Sigmoid colon (tissue), 7 donors: ENCODE data around the gene MAD2L2. TPM values are rescaled to one million over a fixed set of nuclear protein-coding genes. Genes with fewer than 3 reads are reported as not detected.

Source experiments
- DNase-seq: peaks from one replicate; pipeline ENCODE4 v3.0.0-alpha.2; 2019
- H3K27ac ChIP-seq, 4 donors: fragments of 200-600 bp; sonication (generic); one replicate each; pipeline ENCODE4 v1.5.1; 2016 to 2019; ENCODE audit warnings: mild to moderate bottlenecking in 1 of 4
- H3K27me3 ChIP-seq, 3 donors: fragments of 200-600 bp; sonication (generic); one replicate each; pipeline ENCODE4 v1.5.1; 2019; ENCODE audit warnings: mild to moderate bottlenecking in 1 of 3
- H3K36me3 ChIP-seq, 4 donors: fragments of 200-600 bp; sonication (generic); one replicate each; pipeline ENCODE4 v1.5.1; 2016 to 2019
- H3K4me1 ChIP-seq, 4 donors: fragments of 200-600 bp; sonication (generic); one replicate each; pipeline ENCODE4 v1.5.1; 2017 to 2019
- H3K4me3 ChIP-seq, 4 donors: fragments of 200-600 bp; sonication (generic); one replicate each; pipeline ENCODE4 v1.5.1; 2017 to 2019; ENCODE audit warnings: mild to moderate bottlenecking in 2 of 4, moderate library complexity in 1 of 4
- H3K9me3 ChIP-seq, 4 donors: fragments of 200-600 bp in 3 of 4; sonication (generic) in 3 of 4; one replicate each; pipeline versions ENCODE4 v1.5.1 to v1.6.1; 2013 to 2019
- EP300 ChIP-seq, 4 donors: sonication (generic); formaldehyde crosslinking; IDR thresholded peaks; one replicate each; pipeline ENCODE4 v1.6.1; 2017; ENCODE audit warnings: antibody characterized with exemption in 4 of 4
- POLR2A ChIP-seq, 2 donors: fragments of 450-650 bp; IDR thresholded peaks; one replicate each; pipeline ENCODE4 v1.6.1; 2016; ENCODE audit warnings: antibody characterized with exemption in 2 of 2, mild to moderate bottlenecking in 2 of 2, moderate library complexity in 2 of 2
- POLR2AphosphoS5 ChIP-seq, 4 donors: sonication (generic); formaldehyde crosslinking; IDR thresholded peaks; one replicate each; pipeline ENCODE4 v1.6.1; 2017; ENCODE audit warnings: antibody characterized with exemption in 4 of 4
- WGBS, 2 donors: extraction: QIAGEN DNeasy Blood & Tissue Kit; methylation state at CpG; one replicate each; pipeline ENCODE4 v1.1.7; 2013; 5-methylcytosine and 5-hydroxymethylcytosine counted together
- intact Hi-C: fragments of 100-400 bp; cut with DNase I; formaldehyde crosslinking; loops from one replicate; pipeline ENCODE4 v1.15.1; 2023
- polyA plus RNA-seq, 3 donors: library from polyadenylated mRNA; stranded (reverse); fragments of 200-250 nt; gene quantifications; one replicate each; pipeline ENCODE4 v1.2.3, GENCODE V29; 2013
- total RNA-seq, 4 donors: library from RNA; depleted of rRNA; stranded (reverse); fragments of >200 nt; gene quantifications; one replicate each; pipeline ENCODE4 v1.1.0, GENCODE V29; 2016
- TF ChIP-seq, protein P1 (sequence below), 4 experiments: fragments of 450-650 bp in 3 of 4; fragments of 200-600 bp in 1 of 4; IDR thresholded peaks; one replicate each; pipeline ENCODE4 v1.5.1; 2016 to 2019; ENCODE audit warnings: antibody characterized with exemption in 4 of 4, mild to moderate bottlenecking in 3 of 4, moderate library complexity in 2 of 4
- donor health status: healthy with polysubstance abuse.
- donor health status: Bipolar disorder and iron deficiency.
- donor health status: healthy.

Gene MAD2L2
- total and polyA plus RNA-seq, 7 donors, result 8.8 to 57.9 (median 28.2) TPM

DNA sequence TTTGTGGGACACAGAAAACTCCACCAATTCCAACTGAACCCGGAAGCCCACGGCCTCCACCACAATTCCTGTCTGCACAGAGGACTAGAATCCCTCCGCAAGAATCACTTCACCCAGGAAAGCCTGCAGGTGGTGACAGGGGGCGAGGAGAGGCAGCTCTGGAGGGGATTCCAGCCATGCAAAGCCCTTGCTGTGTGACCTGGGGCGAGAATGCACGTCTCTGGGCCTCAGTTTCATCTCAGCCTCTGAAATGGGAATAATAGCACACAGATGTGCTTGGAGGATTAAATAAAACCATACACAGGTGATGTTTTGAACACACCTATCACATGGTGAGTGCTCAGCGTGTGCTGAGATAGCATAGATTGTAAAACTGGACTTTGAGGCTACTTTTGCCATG, 40.8 kb downstream of the MAD2L2 start:
- no peak for TF ChIP-seq POLR2AphosphoS5 (IDR thresholded peaks at IDR 0.05)
- no peak for TF ChIP-seq POLR2A (IDR thresholded peaks at IDR 0.05)
- TF ChIP-seq EP300 (IDR thresholded peaks at IDR 0.05), result no peak
- TF ChIP-seq, protein P1, sequence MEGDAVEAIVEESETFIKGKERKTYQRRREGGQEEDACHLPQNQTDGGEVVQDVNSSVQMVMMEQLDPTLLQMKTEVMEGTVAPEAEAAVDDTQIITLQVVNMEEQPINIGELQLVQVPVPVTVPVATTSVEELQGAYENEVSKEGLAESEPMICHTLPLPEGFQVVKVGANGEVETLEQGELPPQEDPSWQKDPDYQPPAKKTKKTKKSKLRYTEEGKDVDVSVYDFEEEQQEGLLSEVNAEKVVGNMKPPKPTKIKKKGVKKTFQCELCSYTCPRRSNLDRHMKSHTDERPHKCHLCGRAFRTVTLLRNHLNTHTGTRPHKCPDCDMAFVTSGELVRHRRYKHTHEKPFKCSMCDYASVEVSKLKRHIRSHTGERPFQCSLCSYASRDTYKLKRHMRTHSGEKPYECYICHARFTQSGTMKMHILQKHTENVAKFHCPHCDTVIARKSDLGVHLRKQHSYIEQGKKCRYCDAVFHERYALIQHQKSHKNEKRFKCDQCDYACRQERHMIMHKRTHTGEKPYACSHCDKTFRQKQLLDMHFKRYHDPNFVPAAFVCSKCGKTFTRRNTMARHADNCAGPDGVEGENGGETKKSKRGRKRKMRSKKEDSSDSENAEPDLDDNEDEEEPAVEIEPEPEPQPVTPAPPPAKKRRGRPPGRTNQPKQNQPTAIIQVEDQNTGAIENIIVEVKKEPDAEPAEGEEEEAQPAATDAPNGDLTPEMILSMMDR (IDR thresholded peaks at IDR 0.05), result no peak

DNA sequence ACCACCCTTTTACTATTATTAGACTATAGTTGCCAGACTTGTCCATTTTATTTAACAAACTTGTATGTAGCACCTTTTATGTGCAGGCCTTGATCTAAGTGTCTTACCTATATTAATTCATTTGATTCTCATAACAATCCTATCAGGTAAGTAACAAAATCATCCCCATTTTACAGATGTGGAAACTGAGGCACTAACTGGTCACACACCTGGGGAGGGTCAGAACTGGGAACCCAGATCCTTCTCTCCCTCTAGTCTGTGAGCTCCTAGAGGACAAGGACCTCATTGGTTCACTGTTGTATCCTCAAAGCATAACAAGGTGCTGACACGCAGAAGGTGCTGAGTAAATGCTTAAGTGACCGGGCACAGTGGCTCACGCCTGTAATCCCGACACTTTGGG, 41.6 kb downstream of the MAD2L2 start:
- H3K27me3 ChIP-seq, result peaks cover 0 to 22% (median 0%) of the 10 kb centered on the region in 3 donors
- intact Hi-C loops, result no loop called here
- 87 to 88% methylated on average over 4 of the region's 4 CpGs for WGBS, 2 donors
- TF ChIP-seq EP300 (IDR thresholded peaks at IDR 0.05) (no peak), POLR2AphosphoS5 (IDR thresholded peaks at IDR 0.05) (no peak), POLR2A (IDR thresholded peaks at IDR 0.05) (no peak)
- TF ChIP-seq, protein P1 (IDR thresholded peaks at IDR 0.05), result no peak
- H3K9me3 ChIP-seq, result no peaks in the 10 kb centered on the region
- H3K27ac ChIP-seq, result no peak overlapping the region
- no peaks in the 10 kb centered on the region for H3K4me1 ChIP-seq
- no peak for DNase-seq
- no peaks in the 10 kb centered on the region for H3K36me3 ChIP-seq
- H3K4me3 ChIP-seq, result no peak overlapping the region

More for the DNA sequence above, 40.8 kb downstream of the MAD2L2 start:
- Histone ChIP-seq H3K4me3 (no peak overlapping the region), H3K4me1 (no peaks in the 10 kb centered on the region), H3K9me3 (no peaks in the 10 kb centered on the region), H3K27ac (no peak overlapping the region), H3K27me3 (peaks cover 0 to 17% (median 0%) of the 10 kb centered on the region in 3 donors), H3K36me3 (no peaks in the 10 kb centered on the region)
- no peak for DNase-seq
- WGBS, 2 donors, result 49 to 74% methylated on average over 7 of the region's 7 CpGs
- intact Hi-C loops, result loop anchor here (5.0 kb wide), 1 partner anchor 303 kb away; no protein-coding TSS in a partner anchor

DNA sequence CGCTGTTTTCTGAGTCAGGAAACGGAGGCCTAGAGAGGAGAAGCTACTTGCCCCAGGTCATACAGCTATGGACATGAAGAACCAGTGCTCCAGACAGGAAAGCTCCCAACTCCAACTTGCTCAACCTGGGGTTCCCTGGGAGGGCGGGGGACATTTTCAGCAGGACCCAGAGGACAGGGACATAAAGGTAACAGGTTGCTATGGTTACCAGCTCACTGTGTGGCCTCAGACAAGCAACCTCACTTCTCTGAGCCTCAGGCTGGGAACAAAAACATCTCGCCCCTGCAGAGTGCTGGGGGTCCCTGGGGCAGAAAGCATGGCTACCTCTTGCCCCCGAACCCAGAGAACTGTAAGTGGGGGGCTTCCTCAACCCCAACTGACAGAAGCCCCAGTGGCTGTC, 42.8 kb downstream of the MAD2L2 start:
- Histone ChIP-seq H3K4me3 (no peak overlapping the region), H3K4me1 (no peaks in the 10 kb centered on the region), H3K36me3 (no peaks in the 10 kb centered on the region), H3K27ac (no peak overlapping the region), H3K27me3 (peaks cover 0 to 27% (median 4%) of the 10 kb centered on the region in 3 donors), H3K9me3 (no peaks in the 10 kb centered on the region)
- intact Hi-C loops, result no loop called here
- WGBS, 2 donors, result 45 to 56% methylated on average over 5 of the region's 5 CpGs
- no peak for DNase-seq
- no peak for TF ChIP-seq POLR2AphosphoS5 (IDR thresholded peaks at IDR 0.05)
- TF ChIP-seq, protein P1 (IDR thresholded peaks at IDR 0.05), result no peak
- TF ChIP-seq EP300 (IDR thresholded peaks at IDR 0.05), result no peak
- TF ChIP-seq POLR2A (IDR thresholded peaks at IDR 0.05), result no peak

DNA sequence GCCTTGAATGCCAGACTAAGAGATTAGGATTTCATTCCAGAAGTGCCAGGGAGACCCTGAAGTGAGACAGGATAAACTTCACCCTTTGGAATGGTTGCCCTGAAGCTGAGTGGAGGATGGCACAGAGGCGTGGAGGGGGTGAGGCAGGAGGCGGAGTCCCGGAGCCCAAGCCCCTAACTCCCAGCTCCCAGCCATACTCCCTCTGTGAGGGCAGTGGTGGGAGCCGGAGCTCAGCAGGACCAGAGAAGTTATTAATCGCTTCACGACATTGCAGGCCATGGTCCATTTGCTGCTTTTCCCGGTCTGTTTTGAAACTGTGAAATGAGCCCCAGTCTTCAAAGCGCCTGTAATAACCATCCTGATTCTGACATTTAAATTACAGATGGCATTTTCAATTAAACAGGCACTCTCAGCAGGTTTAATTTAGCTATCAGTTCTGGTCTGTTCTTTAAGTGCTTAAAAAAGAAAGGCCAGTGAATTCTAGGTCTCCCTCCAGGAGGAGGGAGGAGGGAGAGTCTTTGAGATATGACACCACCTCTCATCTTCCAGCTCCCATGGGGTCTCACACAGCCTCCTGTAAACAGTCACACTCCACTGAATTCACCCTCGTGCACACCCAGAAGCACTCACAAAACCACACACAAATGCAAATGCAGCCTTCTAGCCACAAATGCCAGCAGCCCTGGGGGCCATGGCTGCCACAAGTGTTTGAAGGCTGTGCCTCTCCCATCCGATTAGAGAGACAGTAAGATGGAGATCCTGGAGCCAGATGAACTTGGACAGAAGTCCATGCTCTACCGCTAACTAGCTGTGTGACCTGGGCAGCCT, 46.4 kb downstream of the MAD2L2 start:
- no peaks in the 10 kb centered on the region for H3K4me1 ChIP-seq
- H3K27ac ChIP-seq, result no peak overlapping the region
- peaks cover 0 to 37% (median 4%) of the 10 kb centered on the region in 3 donors for H3K27me3 ChIP-seq
- no peaks in the 10 kb centered on the region for H3K9me3 ChIP-seq
- H3K36me3 ChIP-seq, result no peaks in the 10 kb centered on the region
- TF ChIP-seq, protein P1 (IDR thresholded peaks at IDR 0.05), result no peak
- intact Hi-C loops, result no loop called here
- WGBS, 2 donors, result 75 to 76% methylated on average over 11 of the region's 11 CpGs
- DNase-seq, result no peak
- no peak overlapping the region for H3K4me3 ChIP-seq
